AML-193 (cell line): ENCODE data around the gene ZNF689.
"Not testable (repeated sequence)": the region's sequence is repeated elsewhere in the genome, so short reads cannot be mapped to it uniquely, and the experiment has no call there.

Experiments
- DNase-seq, 2 experiments: peaks; one replicate each; lab custom pipeline; 2025; lab: John Stamatoyannopoulos, UW

The ZNF689 gene

GRCh38 chr16:30609926-30610839 is at the start of gene ZNF689:
ZNF689 (minus strand) TSS chr16:30610389; CDS start chr16:30610041, 348 bp downstream.
- DNase-seq, result peak; percentile 91 to 95

- DNase-seq, result peak; percentile 94 to 95
These were observed 48.7 kb upstream of the ZNF689 start for GRCh38 chr16:30658731-30659506.

- DNase-seq, result peak; percentile 99 to 100
These were observed 47.9 kb upstream of the ZNF689 start, which contains the start of gene FBRS for GRCh38 chr16:30657866-30658730. FBRS (plus strand) TSS chr16:30658431; CDS start chr16:30659519, 1,088 bp downstream.

DNA sequence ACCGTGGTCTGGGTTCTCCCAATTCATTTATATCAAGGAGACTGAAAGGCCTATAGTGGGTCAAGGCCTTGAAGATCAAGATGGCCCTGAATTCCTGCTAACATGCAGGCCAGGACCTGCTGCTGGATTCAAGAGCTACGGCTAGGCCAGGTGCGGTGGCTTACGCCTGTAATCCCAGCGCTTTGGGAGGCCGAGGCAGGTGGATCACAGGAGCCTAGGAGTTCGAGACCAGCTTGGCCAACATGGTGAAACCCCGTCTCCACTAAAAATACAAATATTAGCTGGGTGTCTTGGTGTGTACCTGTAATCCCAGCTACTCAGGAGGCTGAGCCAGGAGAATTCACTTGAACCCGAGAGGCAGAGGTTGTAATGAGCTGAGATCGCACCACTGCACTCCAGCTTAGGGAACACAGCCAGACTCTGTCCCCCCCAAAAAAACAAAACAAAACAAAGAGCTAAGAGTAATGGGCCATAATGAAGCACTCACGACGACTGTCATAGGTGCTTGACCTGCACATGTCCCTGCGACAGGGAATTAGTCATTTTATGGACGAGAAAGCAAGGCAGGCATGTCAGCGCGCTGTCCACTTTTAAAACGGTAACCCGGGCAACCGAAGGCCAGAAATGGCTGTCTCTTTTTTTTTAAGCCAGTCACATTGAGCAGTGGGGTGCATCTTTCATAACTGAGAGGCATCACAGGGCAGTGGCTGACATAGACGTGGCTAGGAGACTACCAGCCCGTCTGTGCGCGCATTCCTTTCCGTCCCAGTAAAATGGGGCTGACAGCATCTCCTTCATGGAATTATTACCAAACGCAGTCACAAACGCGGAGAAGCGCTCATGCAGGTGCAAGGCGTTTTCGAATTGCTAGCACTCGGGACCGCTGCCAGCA is 47.0 kb upstream of the ZNF689 start:
- peak; percentile 40 to 45 for DNase-seq

DNA sequence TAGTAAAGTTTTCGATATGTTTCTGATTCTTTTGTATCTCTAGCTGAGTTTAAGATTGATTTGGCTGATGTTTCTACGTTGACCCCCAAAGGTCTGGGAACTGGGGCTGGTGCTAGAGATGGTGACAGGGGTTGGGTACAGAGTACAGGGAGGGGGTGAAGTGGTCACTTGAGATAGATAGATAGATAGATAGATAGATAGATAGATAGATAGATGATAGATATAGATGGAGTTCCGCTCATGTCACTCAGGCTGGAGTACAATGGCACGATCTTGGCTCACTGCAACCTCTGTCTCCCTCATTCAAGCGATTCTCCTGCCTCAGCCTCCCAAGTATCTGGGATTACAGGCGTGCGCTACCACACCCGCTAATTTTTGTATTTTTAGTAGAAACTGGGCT is 46.2 kb upstream of the ZNF689 start:
- no peak for DNase-seq

DNA sequence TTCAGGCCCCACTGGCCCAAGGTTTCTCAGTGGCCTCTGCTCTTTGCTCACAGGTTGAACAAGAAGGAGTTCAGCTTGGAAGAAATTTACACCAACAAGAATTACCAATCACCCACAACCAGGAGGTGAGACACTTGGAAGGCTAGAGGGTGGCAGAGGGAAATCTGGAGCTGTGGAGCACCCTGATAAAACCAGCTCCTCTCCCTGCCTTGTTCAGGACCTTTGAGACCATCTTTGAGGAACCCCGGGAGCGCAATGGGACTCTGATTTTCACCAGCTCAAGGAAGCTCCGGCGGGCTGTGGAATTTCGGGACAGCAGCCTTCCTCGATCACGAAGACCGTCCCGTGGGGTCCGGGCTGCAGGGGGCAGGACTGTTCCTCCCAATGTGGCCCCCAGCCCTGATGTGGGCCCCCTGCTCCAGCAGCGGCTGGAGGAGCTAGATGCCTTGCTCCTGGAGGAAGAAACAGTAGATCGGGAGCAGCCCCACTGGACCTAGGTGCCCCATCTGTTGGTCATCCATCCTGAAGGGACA is 45.7 kb upstream of the ZNF689 start:
- DNase-seq, result no peak

DNA sequence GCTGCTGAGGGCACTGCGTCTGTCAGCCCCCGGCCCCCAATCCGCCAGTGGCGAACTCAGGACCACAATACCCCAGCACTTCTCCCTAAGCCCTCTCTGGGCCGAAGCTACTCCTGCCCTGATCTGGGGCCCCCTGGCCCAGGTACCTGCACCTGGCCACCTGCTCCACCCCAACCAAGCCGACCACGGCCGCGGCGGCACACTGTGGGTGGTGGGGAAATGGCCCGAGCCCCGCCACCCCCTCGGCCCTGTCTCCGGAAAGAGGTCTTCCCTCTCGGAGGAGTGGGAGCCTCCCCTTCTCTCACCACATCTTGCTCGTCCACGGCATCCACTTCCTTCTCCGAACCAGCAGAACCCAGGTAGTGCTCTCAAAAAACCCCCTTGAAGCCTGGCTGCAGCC is 44.7 kb upstream of the ZNF689 start:
- no peak for DNase-seq

GRCh38 chr16:30652718-30653117 is 42.5 kb upstream of the ZNF689 start:
- no peak for DNase-seq

DNA sequence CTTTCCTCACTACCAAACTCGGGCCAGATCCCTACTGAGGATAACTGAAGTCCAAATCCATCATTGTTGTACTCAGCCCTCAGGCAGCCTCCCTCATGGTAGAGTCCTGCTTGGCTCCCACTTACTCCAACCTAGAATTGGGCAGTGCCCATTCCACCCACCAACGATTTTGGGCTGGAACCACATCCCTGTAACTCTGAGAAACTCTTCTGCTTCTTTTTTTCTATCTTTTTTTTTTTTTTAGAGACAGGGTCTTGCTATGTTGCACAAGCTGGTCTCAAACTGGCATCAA is 41.8 kb upstream of the ZNF689 start:
- DNase-seq, result no peak

- peak; percentile 53 to 55 for DNase-seq
These were observed 41.2 kb upstream of the ZNF689 start for GRCh38 chr16:30651124-30652004.

- peak; percentile 98 for DNase-seq
These were observed 40.4 kb upstream of the ZNF689 start, which contains the start of gene PRR14 for GRCh38 chr16:30650369-30651123. PRR14 (plus strand) TSS chr16:30650960; CDS start chr16:30651646, 686 bp downstream.

GRCh38 chr16:30649725-30650368 is 39.7 kb upstream of the ZNF689 start:
- DNase-seq, result no peak

- DNase-seq, result no peak
These were observed 37.0 kb upstream of the ZNF689 start for GRCh38 chr16:30647274-30647571.

DNA sequence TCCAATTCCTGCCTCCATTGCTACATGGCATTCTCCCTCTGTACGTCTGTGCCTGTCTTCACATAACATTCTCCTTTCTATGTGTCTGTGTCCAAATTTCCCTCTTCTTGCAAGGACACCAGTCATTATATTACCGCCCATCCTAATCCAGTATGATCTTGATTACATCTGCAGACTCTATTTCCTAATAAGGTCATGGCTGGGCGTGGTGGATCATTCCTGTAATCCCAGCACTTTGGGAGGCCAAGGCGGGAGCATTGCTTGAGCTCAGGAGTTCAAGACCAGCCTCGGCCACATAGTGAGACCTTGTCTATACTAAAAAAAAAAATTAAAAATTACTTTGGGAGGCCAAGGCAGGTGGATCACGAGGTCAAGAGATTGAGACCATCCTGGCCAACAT is 35.5 kb upstream of the ZNF689 start:
- no peak for DNase-seq

DNA sequence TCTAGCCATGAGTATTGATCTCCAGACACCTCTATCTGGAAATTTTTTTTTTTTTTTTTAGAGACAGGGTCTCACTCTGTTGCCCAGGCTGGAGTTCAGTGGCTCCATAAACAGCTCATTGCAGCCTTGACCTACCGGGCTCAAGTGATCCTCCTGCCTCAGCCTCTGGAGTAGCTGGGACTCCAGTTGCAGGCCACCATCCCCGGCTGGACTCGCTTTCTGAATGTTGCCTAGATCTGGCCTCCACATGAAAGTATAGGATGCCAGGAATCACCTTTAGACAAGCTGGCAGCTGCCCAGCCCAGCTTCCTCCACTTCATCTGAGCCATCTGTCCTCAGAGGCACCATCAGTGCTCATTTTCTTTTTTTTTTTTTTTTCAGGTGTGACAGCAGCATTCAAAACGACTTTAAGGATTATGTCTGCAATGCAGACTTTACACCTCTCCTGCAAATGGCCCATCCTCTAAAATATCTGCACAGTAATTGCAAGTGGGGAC is 34.2 kb upstream of the ZNF689 start:
- DNase-seq, result no peak

DNA sequence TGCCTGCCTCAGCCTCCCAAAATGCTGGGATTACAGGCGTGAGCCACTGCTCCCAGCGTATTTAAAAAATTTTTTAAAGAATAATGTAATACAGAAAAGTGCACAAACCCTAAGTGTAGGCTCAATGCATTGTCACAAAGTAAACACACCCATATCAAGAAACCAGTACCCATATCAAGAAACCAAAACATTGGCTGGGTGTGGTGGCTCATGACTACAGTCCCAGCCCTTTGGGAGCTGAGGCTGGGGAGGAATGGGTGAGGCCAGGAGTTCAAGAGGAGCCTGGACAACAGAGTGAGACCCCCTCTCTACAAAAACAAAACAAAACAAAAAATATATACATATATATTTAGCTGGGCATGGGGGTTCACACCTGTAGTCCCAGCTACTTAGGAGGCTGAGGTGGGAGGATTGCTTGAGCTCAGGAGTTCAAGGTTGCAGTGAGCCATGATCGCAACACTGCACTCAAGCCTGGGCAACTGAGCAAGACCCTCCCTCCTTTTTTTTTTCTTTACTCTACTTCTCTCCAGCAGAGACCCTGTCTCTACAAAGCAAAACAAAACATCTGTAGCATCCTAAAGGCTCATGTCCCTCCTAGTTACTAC is 31.3 kb upstream of the ZNF689 start:
- no peak for DNase-seq

DNA sequence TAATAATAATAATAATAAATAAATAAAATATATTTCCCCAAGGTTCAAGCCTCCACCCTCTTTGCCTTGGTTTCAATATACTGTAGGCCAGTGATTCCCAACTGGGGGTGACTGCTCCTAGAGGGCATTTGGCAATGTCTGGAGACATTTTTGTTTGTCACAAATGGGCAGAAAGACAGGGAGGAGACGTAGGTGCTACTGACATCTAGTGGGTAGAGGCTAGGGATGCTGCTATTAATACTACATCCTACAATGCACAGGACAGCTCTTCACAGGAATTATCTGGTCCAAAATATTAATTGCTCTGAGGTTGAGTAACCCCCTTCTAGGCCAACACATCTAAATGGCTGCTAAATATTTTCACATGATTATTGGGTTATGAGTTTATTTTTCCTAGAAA is 27.8 kb upstream of the ZNF689 start:
- peak; percentile 69 to 73 for DNase-seq

DNA sequence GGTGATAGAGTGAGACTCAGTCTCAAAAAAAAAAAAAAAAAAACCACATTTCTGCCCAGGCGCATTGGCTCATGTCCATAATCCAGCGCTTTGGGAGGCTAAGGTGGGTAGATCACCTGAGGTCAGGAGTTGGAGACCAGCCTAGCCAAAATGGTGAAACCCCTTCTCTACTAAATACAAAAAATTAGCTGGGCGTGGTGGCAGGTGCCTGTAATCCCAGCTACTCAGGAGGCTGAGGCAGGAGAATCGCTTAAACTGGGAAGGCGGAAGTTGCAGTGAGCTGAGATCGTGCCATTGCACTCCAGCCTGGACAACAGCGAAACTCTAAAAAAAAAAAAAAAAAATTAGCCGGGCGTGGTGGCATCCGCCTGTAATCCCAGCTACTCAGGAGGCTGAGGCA is 26.9 kb upstream of the ZNF689 start:
- DNase-seq, result not testable (repeated sequence)
